BJ (cell line): ENCODE data around the gene FCN2. TPM values are rescaled to one million over a fixed set of nuclear protein-coding genes. Genes with fewer than 3 reads are reported as not detected.
"Not testable (repeated sequence)": the region's sequence is repeated elsewhere in the genome, so short reads cannot be mapped to it uniquely, and the experiment has no call there.

Source experiments
- CTCF ChIA-PET: fragments of 350-600 bp; formaldehyde crosslinking; extraction: SDS; loops from one replicate; lab custom pipeline; 2021; ENCODE audit warnings: antibody characterized with exemption, inconsistent platforms; lab: Yijun Ruan, JAX
- POLR2A ChIA-PET: fragments of 300-600 bp; sonication (Branson Sonifier 250); formaldehyde crosslinking; extraction: SDS; loops from one replicate; lab custom pipeline; 2021; ENCODE audit warnings: antibody characterized with exemption; lab: Charles Lee
- DNase-seq: peaks from one replicate; pipeline ENCODE4 v3.0.0-alpha.2; 2011; ENCODE audit warnings: low read depth
- H3K27me3 ChIP-seq: 2 replicates; pipeline ENCODE4 v1.6.0; 2011; ENCODE audit warnings: low read length; ENCODE audit not compliant: control insufficient read depth, insufficient read depth
- H3K36me3 ChIP-seq: 2 replicates; pipeline ENCODE4 v1.5.1; 2011; ENCODE audit warnings: low read length; ENCODE audit not compliant: control insufficient read depth, insufficient read depth
- H3K4me3 ChIP-seq: 2 replicates; pipeline ENCODE4 v1.5.1; 2011; ENCODE audit warnings: low read depth, mild to moderate bottlenecking, control low read depth, low read length
- CTCF ChIP-seq: IDR thresholded peaks from 2 replicates; pipeline ENCODE4 v1.5.1; 2011; ENCODE audit warnings: low read depth, mild to moderate bottlenecking, control low read depth, inconsistent platforms, low read length, moderate library complexity; ENCODE audit not compliant: insufficient read depth
- polyA plus RNA-seq: library from polyadenylated mRNA; depleted of rRNA; stranded (reverse); fragments of >200 nt; gene quantifications from 2 replicates; pipeline ENCODE4 v1.2.3, GENCODE V29; 2011

The FCN2 gene
- polyA plus RNA-seq, 1 experiment = not detected

GRCh38 chr9:134855900-134856377, 24.7 kb upstream of the FCN2 start:
- CTCF ChIA-PET = no interaction called here
- Histone ChIP-seq H3K4me3 (no peak overlapping the region), H3K27me3 (no peaks in the 10 kb centered on the region), H3K36me3 (no peaks in the 10 kb centered on the region)
- no peak for DNase-seq
- POLR2A ChIA-PET = no interaction called here
- TF ChIP-seq CTCF = no peak

GRCh38 chr9:134857451-134857850, 23.2 kb upstream of the FCN2 start:
- CTCF ChIA-PET = not testable (repeated sequence)

GRCh38 chr9:134858051-134858841, 22.4 kb upstream of the FCN2 start:
- Histone ChIP-seq H3K4me3 (no peak overlapping the region), H3K27me3 (no peaks in the 10 kb centered on the region; the same call in 1 of the 2 replicates), H3K36me3 (no peaks in the 10 kb centered on the region)
- POLR2A ChIA-PET = no interaction called here
- CTCF ChIA-PET = interaction anchor here (0.9 kb wide), 1 partner anchor 18 kb away, joined by 3 read pairs; no protein-coding TSS in a partner anchor
- TF ChIP-seq CTCF = no peak
- no peak for DNase-seq

More at GRCh38 chr9:134857451-134857850, 23.2 kb upstream of the FCN2 start:
- H3K27me3 ChIP-seq, POLR2A ChIA-PET, DNase-seq, H3K36me3 ChIP-seq, H3K4me3 ChIP-seq: not testable (repeated sequence)

- no peak for TF ChIP-seq CTCF
- DNase-seq = no peak
- POLR2A ChIA-PET = no interaction called here
These were observed 20.1 kb upstream of the FCN2 start for GRCh38 chr9:134860510-134860909.

GRCh38 chr9:134861595-134862334, 18.8 kb upstream of the FCN2 start:
- no peak for DNase-seq
- TF ChIP-seq CTCF = no peak
- no peaks in the 10 kb centered on the region for H3K36me3 ChIP-seq
- no peaks in the 10 kb centered on the region; the same call in none of the 2 replicates for H3K27me3 ChIP-seq
- CTCF ChIA-PET = no interaction called here
- no peak overlapping the region for H3K4me3 ChIP-seq
- POLR2A ChIA-PET = no interaction called here

More at GRCh38 chr9:134860510-134860909, 20.1 kb upstream of the FCN2 start:
- H3K27me3 ChIP-seq = no peaks in the 10 kb centered on the region; the same call in none of the 2 replicates
- CTCF ChIA-PET = no interaction called here
- H3K36me3 ChIP-seq = no peaks in the 10 kb centered on the region
- no peak overlapping the region for H3K4me3 ChIP-seq
